Mesenchymal stem cell (in vitro differentiated cells and primary cell): ENCODE results near the gene TENM4.

ENCODE experiments used
- DNase-seq: peaks from one replicate; pipeline ENCODE4 v3.0.0-alpha.2; 2013
- H2AFZ ChIP-seq: one replicate; pipeline ENCODE4 v1.6.1; 2013; ENCODE audit warnings: low read depth, mild to moderate bottlenecking, control low read depth, inconsistent platforms, low read length, moderate library complexity
- H2AK5ac ChIP-seq: 2 replicates; pipeline ENCODE4 v1.6.1; 2013; ENCODE audit warnings: low read length, moderate library complexity, mild to moderate bottlenecking, inconsistent platforms; ENCODE audit not compliant: severe bottlenecking
- H2BK120ac ChIP-seq: one replicate; pipeline ENCODE4 v1.6.1; 2013; ENCODE audit warnings: low read depth, mild to moderate bottlenecking, inconsistent platforms, low read length, moderate library complexity
- H2BK12ac ChIP-seq, 2 experiments: one replicate each; pipeline ENCODE4 v1.6.1; 2013; ENCODE audit warnings: inconsistent platforms in 2 of 2, low read length in 2 of 2, mild to moderate bottlenecking in 2 of 2, moderate library complexity in 2 of 2, control low read depth in 1 of 2
- H2BK15ac ChIP-seq: one replicate; pipeline ENCODE4 v1.6.1; 2013; ENCODE audit warnings: mild to moderate bottlenecking, low read depth, inconsistent platforms; ENCODE audit not compliant: poor library complexity, severe bottlenecking
- H2BK5ac ChIP-seq: 2 replicates; pipeline ENCODE4 v1.6.1; 2013; ENCODE audit warnings: low read depth, mild to moderate bottlenecking, low read length, control low read depth, inconsistent platforms; ENCODE audit not compliant: poor library complexity, severe bottlenecking
- H3K14ac ChIP-seq, 2 experiments: one replicate each; pipeline ENCODE4 v1.6.1; 2013; ENCODE audit warnings: inconsistent platforms in 2 of 2, low read length in 2 of 2, control low read depth in 1 of 2, mild to moderate bottlenecking in 1 of 2, moderate library complexity in 1 of 2
- H3K18ac ChIP-seq, 2 experiments: one replicate each; pipeline ENCODE4 v1.6.1; 2013; ENCODE audit warnings: inconsistent platforms in 2 of 2, low read length in 2 of 2, control low read depth in 1 of 2, low read depth in 1 of 2, mild to moderate bottlenecking in 1 of 2
- H3K23ac ChIP-seq, 2 experiments: one replicate each; pipeline ENCODE4 v1.6.1; 2013; ENCODE audit warnings: inconsistent platforms in 2 of 2, low read length in 2 of 2, mild to moderate bottlenecking in 2 of 2, moderate library complexity in 2 of 2, control low read depth in 1 of 2
- H3K27ac ChIP-seq: 2 replicates; pipeline ENCODE4 v1.5.1; 2013; ENCODE audit warnings: mild to moderate bottlenecking, moderate library complexity, low read length, control low read depth, inconsistent platforms; ENCODE audit not compliant: poor library complexity, severe bottlenecking
- H3K27me3 ChIP-seq, 2 experiments: 2 replicates each; pipeline versions ENCODE4 v1.6.1 to v1.7.0; 2013; ENCODE audit warnings: low read length in 2 of 2, mild to moderate bottlenecking in 2 of 2, moderate library complexity in 2 of 2, control low read depth in 1 of 2, inconsistent platforms in 1 of 2; ENCODE audit not compliant: control insufficient read depth in 1 of 2, insufficient read depth in 1 of 2
- H3K36me3 ChIP-seq, 2 experiments: 2 replicates each; pipeline versions ENCODE4 v1.6.1 to v1.7.0; 2013; ENCODE audit warnings: low read length in 2 of 2, control low read depth in 1 of 2, inconsistent platforms in 1 of 2, low read depth in 1 of 2, mild to moderate bottlenecking in 1 of 2; ENCODE audit not compliant: insufficient read depth in 2 of 2, control insufficient read depth in 1 of 2
- H3K4ac ChIP-seq, 2 experiments: one replicate each; pipeline ENCODE4 v1.6.1; 2013; ENCODE audit warnings: inconsistent platforms in 2 of 2, low read length in 2 of 2, mild to moderate bottlenecking in 2 of 2, moderate library complexity in 2 of 2, control low read depth in 1 of 2, low read depth in 1 of 2
- H3K4me1 ChIP-seq: 2 replicates; pipeline ENCODE4 v1.6.1; 2013; ENCODE audit warnings: low read depth, low read length, control low read depth; ENCODE audit not compliant: control insufficient read depth, insufficient read depth
- H3K4me2 ChIP-seq: 2 replicates; pipeline ENCODE4 v1.6.1; 2013; ENCODE audit warnings: low read length, mild to moderate bottlenecking, inconsistent platforms; ENCODE audit not compliant: poor library complexity, severe bottlenecking
- H3K4me3 ChIP-seq, 2 experiments: 2 replicates each; pipeline versions ENCODE4 v1.5.1 to v1.7.0; 2013; ENCODE audit warnings: low read length in 2 of 2, mild to moderate bottlenecking in 2 of 2, control low read depth in 1 of 2, low read depth in 1 of 2; ENCODE audit not compliant: insufficient read depth in 1 of 2
- H3K79me1 ChIP-seq: replicated peaks from 2 replicates; pipeline ENCODE4 v1.6.1; 2013; ENCODE audit warnings: mild to moderate bottlenecking, control low read depth, low read length, inconsistent platforms; ENCODE audit not compliant: poor library complexity, severe bottlenecking
- H3K9ac ChIP-seq: 2 replicates; pipeline ENCODE4 v1.7.0; 2013; ENCODE audit warnings: mild to moderate bottlenecking, low read length, moderate library complexity
- H3K9me3 ChIP-seq: 2 replicates; pipeline ENCODE4 v1.7.0; 2013; ENCODE audit warnings: mild to moderate bottlenecking, low read length; ENCODE audit not compliant: control insufficient read depth
- H4K8ac ChIP-seq: one replicate; pipeline ENCODE4 v1.6.1; 2013; ENCODE audit warnings: inconsistent platforms, mild to moderate bottlenecking, low read length, moderate library complexity
- H4K91ac ChIP-seq: one replicate; pipeline ENCODE4 v1.6.1; 2013; ENCODE audit warnings: mild to moderate bottlenecking, low read length, inconsistent platforms
- WGBS: methylation state at CpG from one replicate; pipeline ENCODE4 v1.1.7; 2013; ENCODE audit warnings: mixed read lengths; 5-methylcytosine and 5-hydroxymethylcytosine counted together

TENM4 gene

GRCh38 chr11:79022265-79022664, 418.6 kb downstream of the TENM4 start:
- Histone ChIP-seq H3K79me1 (no peaks in the 10 kb centered on the region), H3K18ac (no peak overlapping the region), H2AFZ (no peak overlapping the region), H3K9ac (no peak overlapping the region), H2BK15ac (no peak overlapping the region), H3K27me3 (peaks cover 0 to 27% of the 10 kb centered on the region in 2 experiments), H3K27ac (no peak overlapping the region), H3K14ac (no peak overlapping the region), H3K36me3 (no peaks in the 10 kb centered on the region), H4K8ac (no peak overlapping the region), H2BK120ac (no peak overlapping the region), H3K4me3 (no peak overlapping the region), H2AK5ac (no peak overlapping the region), H3K23ac (no peak overlapping the region), H3K4me2 (no peak overlapping the region), H2BK5ac (no peak overlapping the region), H3K4me1 (no peaks in the 10 kb centered on the region), H3K4ac (no peak overlapping the region), H2BK12ac (no peak overlapping the region), H3K9me3 (no peaks in the 10 kb centered on the region), H4K91ac (no peak overlapping the region)
- WGBS = 82% methylated on average over 5 of the region's 5 CpGs
- DNase-seq = no peak

DNA sequence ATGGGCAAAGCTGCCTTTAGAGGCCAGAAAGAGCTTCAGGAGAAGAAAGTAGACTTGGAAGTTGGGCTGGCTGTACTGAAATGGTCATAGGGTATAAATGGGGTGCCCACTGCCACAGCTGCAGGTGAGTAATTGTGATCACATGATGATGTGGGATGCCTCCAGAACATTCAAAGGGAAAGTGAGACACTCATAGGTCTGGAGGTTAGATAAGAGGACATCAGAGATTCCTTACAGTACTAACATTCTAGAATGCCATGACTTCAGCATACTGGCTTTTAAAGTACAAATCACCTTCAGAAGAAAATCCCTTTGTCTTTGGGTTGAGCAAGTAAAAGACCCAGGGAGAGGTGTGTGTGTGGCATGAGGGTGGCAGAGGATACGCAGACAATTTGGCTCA, 419.2 kb downstream of the TENM4 start:
- H3K4me1 ChIP-seq = no peaks in the 10 kb centered on the region
- no peak overlapping the region for H2BK15ac ChIP-seq
- WGBS = 94% methylated on average over 1 of the region's 1 CpG
- no peak overlapping the region for H4K91ac ChIP-seq
- H2BK120ac ChIP-seq = no peak overlapping the region
- no peak overlapping the region for H3K23ac ChIP-seq
- H3K14ac ChIP-seq = no peak overlapping the region
- H4K8ac ChIP-seq = no peak overlapping the region
- no peak overlapping the region for H3K9ac ChIP-seq
- no peaks in the 10 kb centered on the region for H3K9me3 ChIP-seq
- H3K36me3 ChIP-seq = no peaks in the 10 kb centered on the region
- no peak overlapping the region for H2AFZ ChIP-seq
- H2AK5ac ChIP-seq = no peak overlapping the region
- H3K27me3 ChIP-seq = peaks cover 0 to 28% of the 10 kb centered on the region in 2 experiments
- H3K4ac ChIP-seq = no peak overlapping the region
- no peak overlapping the region for H3K4me2 ChIP-seq
- H3K79me1 ChIP-seq = no peaks in the 10 kb centered on the region
- H3K27ac ChIP-seq = no peak overlapping the region
- no peak for DNase-seq
- no peak overlapping the region for H2BK5ac ChIP-seq
- H3K4me3 ChIP-seq = no peak overlapping the region
- no peak overlapping the region for H2BK12ac ChIP-seq
- H3K18ac ChIP-seq = no peak overlapping the region

DNA sequence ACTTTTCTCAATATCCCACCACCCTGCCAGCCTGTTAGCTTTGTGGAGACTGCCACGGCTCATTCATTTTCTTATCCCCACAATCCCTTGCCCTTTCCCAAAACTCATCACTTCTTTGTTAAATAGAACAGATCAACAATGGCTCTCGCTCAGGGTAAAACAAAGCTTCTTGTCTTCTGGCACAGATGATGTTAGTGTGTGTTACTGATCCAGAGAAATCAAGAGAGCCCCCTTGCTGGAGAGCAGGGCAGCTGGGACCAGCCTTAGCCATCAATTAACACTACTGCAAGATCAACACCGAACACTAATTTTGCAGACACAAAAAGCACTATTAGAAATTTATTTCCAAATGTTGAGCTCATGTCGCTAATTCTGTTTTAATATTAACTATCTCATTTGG, 420.9 kb downstream of the TENM4 start:
- Histone ChIP-seq H3K27ac (no peak overlapping the region), H3K79me1 (no peaks in the 10 kb centered on the region), H2AFZ (no peak overlapping the region), H4K91ac (no peak overlapping the region), H3K4ac (no peak overlapping the region), H2BK15ac (no peak overlapping the region), H3K27me3 (peaks cover 0 to 19% of the 10 kb centered on the region in 2 experiments), H3K14ac (no peak overlapping the region), H2AK5ac (no peak overlapping the region), H3K9me3 (no peaks in the 10 kb centered on the region), H3K23ac (no peak overlapping the region), H3K4me1 (no peaks in the 10 kb centered on the region), H2BK12ac (no peak overlapping the region), H3K36me3 (no peaks in the 10 kb centered on the region), H2BK120ac (no peak overlapping the region), H2BK5ac (no peak overlapping the region), H3K9ac (no peak overlapping the region), H3K4me2 (no peak overlapping the region), H3K18ac (no peak overlapping the region), H3K4me3 (no peak overlapping the region), H4K8ac (no peak overlapping the region)
- WGBS = 88% methylated on average over 2 of the region's 4 CpGs
- no peak for DNase-seq

GRCh38 chr11:79019277-79019676, 421.6 kb downstream of the TENM4 start:
- H4K91ac ChIP-seq = no peak overlapping the region
- H3K9ac ChIP-seq = peak overlapping the region; percentile 34
- no peak overlapping the region for H2BK120ac ChIP-seq
- H3K4me1 ChIP-seq = no peaks in the 10 kb centered on the region
- H3K9me3 ChIP-seq = no peaks in the 10 kb centered on the region
- no peak overlapping the region for H3K23ac ChIP-seq
- H2BK12ac ChIP-seq = no peak overlapping the region
- H3K36me3 ChIP-seq = no peaks in the 10 kb centered on the region
- no peak overlapping the region for H3K4ac ChIP-seq
- H2AFZ ChIP-seq = no peak overlapping the region
- H2BK15ac ChIP-seq = no peak overlapping the region
- no peak overlapping the region for H2BK5ac ChIP-seq
- H3K14ac ChIP-seq = no peak overlapping the region
- H3K79me1 ChIP-seq = no peaks in the 10 kb centered on the region
- no peak overlapping the region for H3K18ac ChIP-seq
- no peak overlapping the region for H2AK5ac ChIP-seq
- H3K4me2 ChIP-seq = no peak overlapping the region
- H3K4me3 ChIP-seq = no peak overlapping the region
- DNase-seq = no peak
- no peak overlapping the region for H4K8ac ChIP-seq
- H3K27ac ChIP-seq = no peak overlapping the region
- H3K27me3 ChIP-seq = peaks cover 0 to 22% of the 10 kb centered on the region in 2 experiments
